AG09309 (cell line): ENCODE measurements around the gene TRAF3IP3.

ENCODE experiments used
- DNase-seq: peaks from one replicate; pipeline ENCODE4 v3.0.0-alpha.2; 2010; ENCODE audit warnings: low read depth
- H3K4me3 ChIP-seq: 2 replicates; pipeline ENCODE4 v1.5.1; 2011; ENCODE audit warnings: mild to moderate bottlenecking, low read depth, low read length, moderate library complexity; ENCODE audit not compliant: control insufficient read depth
- TF ChIP-seq, protein P1 (sequence below): IDR thresholded peaks from 2 replicates; pipeline ENCODE4 v1.5.1; 2011; ENCODE audit warnings: mild to moderate bottlenecking, low read depth, low read length, inconsistent platforms; ENCODE audit not compliant: insufficient read depth, control insufficient read depth; ENCODE audit errors: missing control alignments

The TRAF3IP3 gene

DNA sequence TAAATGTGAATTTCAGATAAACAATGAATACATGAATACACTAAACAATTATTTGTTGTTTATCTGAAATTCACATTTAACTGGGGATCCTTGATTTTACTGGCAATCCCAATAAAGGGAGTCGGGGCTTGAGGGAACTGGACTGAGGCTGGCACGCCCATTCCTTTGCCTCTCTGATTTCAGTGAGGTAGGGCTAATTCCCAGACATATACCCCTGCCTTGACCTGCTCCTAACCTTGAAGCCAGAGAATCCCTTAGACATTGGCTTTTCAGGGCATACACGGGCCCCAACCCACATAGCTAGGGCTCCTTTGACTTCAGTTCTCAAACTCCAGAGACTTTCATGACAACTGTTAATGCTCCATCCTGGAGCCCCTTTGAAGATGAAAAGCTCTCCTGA is 61.1 kb downstream of the TRAF3IP3 start:
- TF ChIP-seq, protein P1, sequence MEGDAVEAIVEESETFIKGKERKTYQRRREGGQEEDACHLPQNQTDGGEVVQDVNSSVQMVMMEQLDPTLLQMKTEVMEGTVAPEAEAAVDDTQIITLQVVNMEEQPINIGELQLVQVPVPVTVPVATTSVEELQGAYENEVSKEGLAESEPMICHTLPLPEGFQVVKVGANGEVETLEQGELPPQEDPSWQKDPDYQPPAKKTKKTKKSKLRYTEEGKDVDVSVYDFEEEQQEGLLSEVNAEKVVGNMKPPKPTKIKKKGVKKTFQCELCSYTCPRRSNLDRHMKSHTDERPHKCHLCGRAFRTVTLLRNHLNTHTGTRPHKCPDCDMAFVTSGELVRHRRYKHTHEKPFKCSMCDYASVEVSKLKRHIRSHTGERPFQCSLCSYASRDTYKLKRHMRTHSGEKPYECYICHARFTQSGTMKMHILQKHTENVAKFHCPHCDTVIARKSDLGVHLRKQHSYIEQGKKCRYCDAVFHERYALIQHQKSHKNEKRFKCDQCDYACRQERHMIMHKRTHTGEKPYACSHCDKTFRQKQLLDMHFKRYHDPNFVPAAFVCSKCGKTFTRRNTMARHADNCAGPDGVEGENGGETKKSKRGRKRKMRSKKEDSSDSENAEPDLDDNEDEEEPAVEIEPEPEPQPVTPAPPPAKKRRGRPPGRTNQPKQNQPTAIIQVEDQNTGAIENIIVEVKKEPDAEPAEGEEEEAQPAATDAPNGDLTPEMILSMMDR = no peak
- DNase-seq = no peak
- no peak overlapping the region for H3K4me3 ChIP-seq

- DNase-seq = no peak
- TF ChIP-seq, protein P1 = no peak
- H3K4me3 ChIP-seq = no peak overlapping the region
These were observed 61.8 kb downstream of the TRAF3IP3 start for GRCh38 chr1:209817691-209818090.

- TF ChIP-seq, protein P1 = no peak
- DNase-seq = no peak
- no peak overlapping the region for H3K4me3 ChIP-seq
These were observed 63.2 kb downstream of the TRAF3IP3 start for GRCh38 chr1:209819058-209819457.

DNA sequence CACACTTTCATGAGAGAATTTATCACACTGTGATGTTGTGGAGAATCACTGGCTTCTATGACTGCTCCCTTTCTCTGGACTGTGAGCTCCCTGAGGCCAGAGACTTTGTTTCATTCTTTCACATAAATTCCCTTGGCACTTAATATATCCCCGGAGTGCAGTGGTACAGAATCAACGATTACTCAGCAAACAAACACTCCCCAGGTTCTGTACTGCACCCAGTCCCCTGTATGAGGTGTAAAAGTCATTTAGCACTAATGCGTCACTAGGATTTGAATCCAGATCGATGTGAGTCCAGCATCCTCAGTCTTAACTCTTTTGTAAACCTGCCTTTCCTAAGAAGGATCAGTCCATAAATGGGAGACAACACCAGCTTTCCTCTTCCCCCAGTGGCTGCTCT is 65.1 kb downstream of the TRAF3IP3 start:
- no peak overlapping the region for H3K4me3 ChIP-seq
- TF ChIP-seq, protein P1 = no peak
- no peak for DNase-seq

- no peak overlapping the region for H3K4me3 ChIP-seq
- TF ChIP-seq, protein P1 = no peak
- no peak for DNase-seq
These were observed 66.9 kb downstream of the TRAF3IP3 start for GRCh38 chr1:209822706-209823105.

GRCh38 chr1:209823143-209824041 is 67.5 kb downstream of the TRAF3IP3 start:
- no peak overlapping the region for H3K4me3 ChIP-seq
- TF ChIP-seq, protein P1 = peak; percentile 72
- no peak for DNase-seq
